ENCODE data around the gene SLC25A51.
"Not testable (repeated sequence)": the region's sequence is repeated elsewhere in the genome, so short reads cannot be mapped to it uniquely, and the experiment has no call there.

SLC25A51 gene

DNA sequence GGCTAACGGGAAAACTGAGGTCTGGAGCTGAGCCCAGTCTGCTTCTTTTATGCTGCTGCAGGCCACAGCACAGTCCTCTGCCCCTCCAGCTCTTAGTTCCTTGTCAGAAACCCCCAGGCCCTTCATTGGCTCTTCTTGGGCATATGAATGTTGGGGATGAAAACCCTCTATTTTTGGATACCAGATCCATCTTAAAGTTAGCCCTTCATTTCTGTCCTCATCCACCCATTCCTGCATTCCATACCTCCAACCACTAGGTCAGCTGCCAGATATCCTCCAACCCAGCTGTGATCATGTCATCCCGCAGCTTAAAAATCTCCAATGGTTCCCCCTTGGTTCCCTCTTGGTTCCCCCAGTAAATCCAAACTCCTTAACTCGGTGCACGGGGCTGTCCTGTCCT lies 1.8 kb upstream of the SLC25A51 start:
- Mint-ChIP-seq H3K4me1 (peaks cover 16% of the 10 kb centered on the region), H3K4me3 (no peak overlapping the region), H3K36me3 (peaks cover 2% of the 10 kb centered on the region), H3K27me3 (no peaks in the 10 kb centered on the region), H3K27ac (no peak overlapping the region), H3K9me3 (no peaks in the 10 kb centered on the region)
- ATAC-seq = no peak

DNA sequence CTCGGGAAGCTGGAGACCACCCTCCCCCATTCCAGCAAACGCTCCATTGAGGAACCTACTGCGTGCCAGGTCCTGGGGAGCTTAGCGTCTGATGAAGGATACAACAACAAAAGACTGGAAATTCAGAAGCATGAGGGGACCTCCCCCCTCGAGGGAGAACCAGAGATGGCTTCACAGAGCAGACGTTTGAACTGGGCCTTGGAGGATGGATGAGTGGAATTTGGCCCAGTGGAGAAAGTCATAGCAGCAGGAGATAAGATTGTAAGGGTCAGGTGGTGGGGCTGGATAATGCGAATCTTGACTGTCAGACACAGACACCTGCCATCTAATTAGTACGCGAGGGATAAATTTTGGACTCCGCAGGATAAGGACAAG lies 1.2 kb upstream of the SLC25A51 start:
- Mint-ChIP-seq H3K27ac (peak overlapping the region; percentile 95), H3K4me1 (peaks cover 16% of the 10 kb centered on the region), H3K4me3 (no peak overlapping the region), H3K36me3 (peaks cover 5% of the 10 kb centered on the region), H3K9me3 (no peaks in the 10 kb centered on the region), H3K27me3 (no peaks in the 10 kb centered on the region)
- no peak for ATAC-seq

DNA sequence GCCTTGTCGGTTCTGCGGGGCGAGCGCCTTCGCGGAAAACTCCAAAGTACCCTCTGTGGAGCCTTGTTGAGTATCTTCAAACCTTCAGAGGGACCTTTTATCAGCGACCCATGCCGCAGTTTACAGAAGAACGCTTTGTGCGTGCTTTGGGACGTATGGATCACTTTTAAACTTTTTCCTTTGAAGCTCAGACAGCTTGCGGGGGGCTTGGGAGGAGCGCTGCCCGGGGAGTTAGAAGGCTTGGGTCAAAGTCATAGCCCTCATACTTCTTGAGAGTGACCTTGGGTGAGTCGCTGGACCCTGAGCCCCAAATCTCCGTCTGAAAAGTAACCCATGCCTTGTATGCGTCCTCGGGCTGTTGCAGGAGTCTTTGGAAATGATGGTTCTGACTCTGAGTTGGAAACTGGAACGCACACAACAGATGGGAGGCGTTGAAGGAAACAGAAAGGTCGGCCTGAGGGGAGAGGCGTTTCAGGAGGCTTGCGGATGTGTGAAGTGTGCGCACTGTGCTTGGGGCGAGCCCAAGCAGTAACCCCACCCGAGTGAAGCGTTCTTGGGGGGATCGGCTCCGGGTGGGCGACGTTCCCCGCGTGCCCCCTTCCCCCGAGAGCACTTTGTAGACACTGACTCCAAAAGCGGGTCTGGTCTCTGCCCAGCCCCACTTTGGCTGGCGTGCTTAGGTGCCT lies 661 bp upstream of the SLC25A51 start:
- H3K27ac Mint-ChIP-seq = peak overlapping the region; percentile 95
- H3K4me3 Mint-ChIP-seq = peak overlapping the region; percentile 97
- no peak for ATAC-seq
- no peaks in the 10 kb centered on the region for H3K27me3 Mint-ChIP-seq
- H3K4me1 Mint-ChIP-seq = peaks cover 16% of the 10 kb centered on the region
- H3K9me3 Mint-ChIP-seq = no peaks in the 10 kb centered on the region
- H3K36me3 Mint-ChIP-seq = peaks cover 5% of the 10 kb centered on the region

DNA sequence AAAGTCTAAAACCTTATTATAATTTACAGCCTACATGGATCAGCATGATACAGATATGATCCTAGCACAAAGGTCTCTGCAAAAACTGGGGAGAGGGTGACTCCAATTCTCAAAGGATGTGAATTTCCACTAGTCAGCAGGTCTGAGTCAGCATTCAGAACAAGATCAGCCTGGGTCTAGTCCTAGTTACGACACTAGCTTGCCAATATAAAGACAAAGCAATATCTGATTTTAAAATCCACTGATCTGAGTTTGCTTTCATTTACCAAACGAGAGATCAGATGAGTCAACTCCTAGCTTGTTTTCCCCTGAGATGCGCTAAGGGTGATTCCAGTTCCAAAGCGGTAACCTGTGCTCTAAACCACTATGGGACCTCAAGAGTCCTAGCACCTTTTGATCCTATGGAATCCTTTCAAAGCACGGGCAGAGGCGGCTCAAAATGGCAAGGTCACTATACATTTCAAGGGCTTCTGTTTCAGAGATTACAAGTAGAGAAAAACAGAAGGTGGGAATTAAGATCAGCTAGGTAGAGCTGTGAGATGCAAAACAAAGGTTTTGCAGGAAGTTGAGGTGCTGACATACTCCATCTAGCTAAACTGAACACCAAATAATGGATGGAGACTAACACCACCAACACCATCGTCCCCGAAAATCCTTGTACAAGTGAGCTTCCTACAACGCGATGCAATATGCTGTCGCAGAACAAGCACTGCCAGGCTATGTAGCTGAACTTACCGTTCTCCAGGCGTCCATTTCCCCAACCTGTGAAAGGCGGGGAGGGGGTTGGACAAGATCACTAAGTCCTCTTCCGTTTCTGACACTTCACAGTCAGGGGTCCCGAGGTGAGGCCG lies 906 bp downstream of the SLC25A51 start:
- no peaks in the 10 kb centered on the region for H3K9me3 Mint-ChIP-seq
- ATAC-seq = peak; percentile 3

DNA sequence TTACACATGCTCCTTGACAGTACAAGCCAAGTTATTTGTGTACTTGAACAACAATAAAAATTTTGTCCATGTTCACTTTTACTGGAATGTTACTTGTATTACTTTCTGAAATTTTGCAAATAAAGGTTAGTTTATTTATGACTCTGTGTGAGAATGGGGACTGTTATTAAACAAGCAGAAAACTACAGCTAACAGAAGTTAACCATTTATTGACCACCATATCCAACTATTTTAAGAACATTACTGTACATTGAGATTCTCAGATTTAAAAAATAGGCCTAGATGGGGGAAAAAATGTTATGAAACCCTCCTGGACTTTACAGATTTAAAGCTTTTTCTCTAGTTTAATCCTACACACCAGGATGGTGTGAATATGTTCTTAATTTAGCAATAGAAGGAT lies 1.8 kb downstream of the SLC25A51 start:
- ATAC-seq = no peak
- H3K27me3 Mint-ChIP-seq = no peaks in the 10 kb centered on the region
- H3K36me3 Mint-ChIP-seq = peaks cover 16% of the 10 kb centered on the region
- peaks cover 21% of the 10 kb centered on the region for H3K4me1 Mint-ChIP-seq
- no peak overlapping the region for H3K27ac Mint-ChIP-seq
- no peak overlapping the region for H3K4me3 Mint-ChIP-seq
- H3K9me3 Mint-ChIP-seq = no peaks in the 10 kb centered on the region

More for the DNA sequence above, 906 bp downstream of the SLC25A51 start:
- Mint-ChIP-seq H3K4me3 (peak overlapping the region; percentile 97), H3K27ac (peak overlapping the region; percentile 95), H3K4me1 (peaks cover 16% of the 10 kb centered on the region), H3K27me3 (no peaks in the 10 kb centered on the region), H3K36me3 (peaks cover 11% of the 10 kb centered on the region)

DNA sequence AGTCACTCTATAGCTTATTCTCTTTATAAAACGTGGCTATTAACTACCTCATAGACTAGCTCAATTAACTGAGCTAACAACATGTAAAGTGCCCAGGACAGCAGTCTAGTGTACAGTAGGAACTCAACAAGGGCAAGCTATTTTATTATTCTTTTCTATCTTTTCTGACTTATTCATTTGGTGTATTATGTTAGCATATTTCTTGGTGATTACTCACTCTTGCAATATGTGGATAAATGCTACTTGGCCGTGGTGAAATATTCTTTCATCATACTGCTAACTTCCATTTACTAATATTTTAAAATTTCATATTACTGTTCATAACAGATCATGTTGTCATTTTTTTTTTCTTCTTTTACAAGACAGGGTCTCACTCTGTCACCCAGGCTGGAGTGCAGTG lies 4.9 kb downstream of the SLC25A51 start:
- ATAC-seq = no peak

DNA sequence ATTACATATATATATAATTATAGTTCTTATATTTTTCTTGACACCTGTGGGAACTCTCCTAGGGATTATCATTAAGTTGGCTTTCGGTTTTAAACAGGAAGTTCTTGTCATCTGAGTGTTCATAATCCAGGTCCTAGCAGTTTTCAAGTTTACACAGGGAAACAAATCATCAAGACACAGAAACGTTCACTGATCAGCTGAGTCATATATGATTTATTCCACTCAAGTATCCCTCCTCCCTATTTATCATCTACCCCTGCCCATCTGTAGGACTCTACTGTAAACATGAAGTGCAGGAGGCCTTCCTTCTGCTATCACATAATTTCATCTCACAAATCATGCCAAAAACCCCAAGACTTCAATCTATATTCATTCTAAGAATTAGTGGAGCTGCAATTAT lies 6.3 kb downstream of the SLC25A51 start:
- ATAC-seq = no peak
- Mint-ChIP-seq H3K4me3 (no peak overlapping the region), H3K27me3 (no peaks in the 10 kb centered on the region), H3K9me3 (no peaks in the 10 kb centered on the region), H3K27ac (no peak overlapping the region), H3K4me1 (peaks cover 6% of the 10 kb centered on the region), H3K36me3 (peaks cover 46% of the 10 kb centered on the region)

More for the DNA sequence above, 4.9 kb downstream of the SLC25A51 start:
- H3K27ac Mint-ChIP-seq = no peak overlapping the region
- H3K27me3 Mint-ChIP-seq = no peaks in the 10 kb centered on the region
- H3K4me1 Mint-ChIP-seq = peaks cover 12% of the 10 kb centered on the region
- H3K36me3 Mint-ChIP-seq = peaks cover 32% of the 10 kb centered on the region
- H3K9me3 Mint-ChIP-seq = no peaks in the 10 kb centered on the region
- no peak overlapping the region for H3K4me3 Mint-ChIP-seq

DNA sequence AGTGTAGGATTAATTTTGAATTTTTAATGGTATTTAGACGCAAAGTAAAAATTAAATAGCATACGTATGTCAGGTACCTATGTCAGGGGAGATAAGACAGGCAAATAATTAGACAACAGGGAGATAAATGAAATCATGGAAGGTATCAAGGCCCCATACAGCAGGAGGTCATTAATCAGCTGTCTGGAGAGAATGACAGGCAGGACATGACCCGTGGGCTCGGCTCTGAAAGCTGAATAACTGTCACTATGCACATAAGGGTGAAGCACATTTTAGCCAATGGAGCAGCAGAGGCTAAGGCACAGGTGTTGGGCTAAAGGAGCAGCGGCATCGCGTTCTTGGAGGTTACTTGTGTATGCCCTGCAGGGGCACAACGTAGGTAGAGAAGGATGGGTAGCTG lies 11.9 kb downstream of the SLC25A51 start:
- peaks cover 73% of the 10 kb centered on the region for H3K36me3 Mint-ChIP-seq
- no peaks in the 10 kb centered on the region for H3K9me3 Mint-ChIP-seq
- no peaks in the 10 kb centered on the region for H3K27me3 Mint-ChIP-seq
- no peak overlapping the region for H3K4me3 Mint-ChIP-seq
- no peak overlapping the region for H3K27ac Mint-ChIP-seq
- no peak for ATAC-seq
- H3K4me1 Mint-ChIP-seq = no peaks in the 10 kb centered on the region

DNA sequence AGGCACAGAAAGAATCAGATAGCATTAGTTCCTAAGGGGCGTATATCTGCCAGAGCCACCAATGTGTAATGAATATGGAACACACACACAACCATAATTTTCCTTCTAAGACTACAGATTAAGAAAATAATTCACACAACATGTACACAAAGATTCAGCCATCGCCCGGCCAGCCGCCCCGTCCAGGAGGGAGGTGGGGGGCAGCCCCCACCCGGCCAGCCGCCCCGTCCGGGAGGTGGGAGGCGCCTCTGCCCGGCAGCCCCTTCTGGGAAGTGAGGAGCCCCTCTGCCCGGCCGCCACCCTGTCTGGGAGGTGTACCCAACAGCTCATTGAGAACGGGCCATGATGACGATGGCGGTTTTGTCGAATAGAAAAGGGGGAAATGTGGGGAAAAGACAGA lies 12.9 kb downstream of the SLC25A51 start:
- not testable (repeated sequence) for ATAC-seq, H3K27ac Mint-ChIP-seq, H3K9me3 Mint-ChIP-seq, H3K27me3 Mint-ChIP-seq, H3K4me1 Mint-ChIP-seq, H3K4me3 Mint-ChIP-seq
- H3K36me3 Mint-ChIP-seq = peaks cover 75% of the 10 kb centered on the region

DNA sequence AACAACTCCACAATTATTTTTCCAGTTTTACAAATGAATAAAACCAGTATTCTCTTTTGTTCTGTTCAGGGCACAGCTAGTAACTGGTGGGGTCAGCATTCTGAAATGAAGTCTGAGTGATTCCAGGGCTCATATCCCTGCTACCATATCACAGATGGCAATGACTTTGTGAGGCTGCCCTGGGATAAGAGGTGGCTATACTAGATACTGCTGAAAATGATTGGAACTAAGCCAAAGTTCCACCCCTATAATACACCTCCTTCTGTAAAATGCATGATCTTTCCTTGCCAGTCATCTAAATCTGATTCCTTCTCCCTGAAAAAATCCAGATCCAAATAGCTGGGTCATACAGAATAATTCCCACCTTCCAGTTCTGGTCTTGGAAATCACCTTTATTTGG lies 14.4 kb downstream of the SLC25A51 start:
- H3K27me3 Mint-ChIP-seq = no peaks in the 10 kb centered on the region
- no peaks in the 10 kb centered on the region for H3K4me1 Mint-ChIP-seq
- no peaks in the 10 kb centered on the region for H3K9me3 Mint-ChIP-seq
- no peak overlapping the region for H3K27ac Mint-ChIP-seq
- H3K36me3 Mint-ChIP-seq = peaks cover 67% of the 10 kb centered on the region
- H3K4me3 Mint-ChIP-seq = no peak overlapping the region
- no peak for ATAC-seq

DNA sequence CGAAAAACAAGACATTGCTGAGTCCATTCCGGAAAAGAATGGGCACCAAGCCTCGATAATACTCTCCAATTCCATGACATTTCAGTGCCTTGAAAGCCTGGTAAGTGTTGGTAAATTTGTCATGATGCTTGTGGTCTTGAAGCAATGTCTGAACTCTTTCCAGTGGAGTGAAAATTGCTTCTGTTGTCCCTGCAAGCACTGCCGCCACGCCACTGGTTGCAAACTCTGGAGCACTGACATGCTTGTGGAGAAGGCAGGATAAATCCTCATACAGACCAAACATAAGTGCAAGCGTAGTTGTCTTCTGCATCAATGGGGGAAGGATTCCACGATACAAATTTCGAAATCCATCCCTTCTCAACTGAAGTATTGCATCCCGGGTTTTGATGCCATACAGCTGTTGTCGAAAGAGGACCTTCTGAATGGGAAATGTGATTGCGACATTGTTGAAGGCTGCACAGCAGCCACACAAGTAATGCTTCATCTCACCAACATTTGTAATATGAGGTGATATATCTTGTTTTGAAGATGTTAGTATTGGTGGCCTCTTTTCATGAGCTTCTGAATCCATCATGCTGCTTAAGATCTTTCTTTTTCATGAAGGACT lies 15.8 kb downstream of the SLC25A51 start:
- not testable (repeated sequence) for H3K9me3 Mint-ChIP-seq, H3K4me1 Mint-ChIP-seq, ATAC-seq, H3K27me3 Mint-ChIP-seq, H3K4me3 Mint-ChIP-seq, H3K27ac Mint-ChIP-seq
- peaks cover 56% of the 10 kb centered on the region for H3K36me3 Mint-ChIP-seq

DNA sequence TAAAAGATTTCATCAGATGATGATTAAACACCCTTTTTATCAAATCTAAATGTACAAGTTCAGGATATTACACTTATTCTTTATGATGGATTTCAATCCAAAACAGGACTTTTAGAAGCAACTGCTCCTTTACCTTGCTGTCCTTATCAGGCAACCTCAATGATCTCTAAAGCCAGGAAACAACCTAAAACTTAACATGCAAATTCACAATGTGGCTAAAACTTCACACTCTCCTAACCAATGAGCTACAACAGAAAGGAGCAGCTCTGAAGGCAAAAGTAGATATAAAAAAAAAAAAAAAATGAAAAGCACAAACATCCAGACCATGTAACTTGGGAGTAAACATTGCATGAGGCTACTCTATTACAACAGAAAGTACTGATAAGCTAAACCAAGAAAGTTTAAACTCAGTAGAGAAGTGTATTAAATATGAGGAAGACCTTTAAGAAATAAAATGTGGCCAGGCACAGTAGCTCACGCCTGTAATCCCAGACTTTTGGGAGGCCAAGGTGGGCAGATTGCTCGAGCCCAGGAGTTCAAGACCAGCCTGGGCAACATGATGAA lies 22.9 kb downstream of the SLC25A51 start:
- H3K36me3 Mint-ChIP-seq = peaks cover 40% of the 10 kb centered on the region
- no peaks in the 10 kb centered on the region for H3K9me3 Mint-ChIP-seq
- H3K4me1 Mint-ChIP-seq = no peaks in the 10 kb centered on the region
- ATAC-seq = no peak
- H3K27ac Mint-ChIP-seq = no peak overlapping the region
- no peak overlapping the region for H3K4me3 Mint-ChIP-seq
- no peaks in the 10 kb centered on the region for H3K27me3 Mint-ChIP-seq

DNA sequence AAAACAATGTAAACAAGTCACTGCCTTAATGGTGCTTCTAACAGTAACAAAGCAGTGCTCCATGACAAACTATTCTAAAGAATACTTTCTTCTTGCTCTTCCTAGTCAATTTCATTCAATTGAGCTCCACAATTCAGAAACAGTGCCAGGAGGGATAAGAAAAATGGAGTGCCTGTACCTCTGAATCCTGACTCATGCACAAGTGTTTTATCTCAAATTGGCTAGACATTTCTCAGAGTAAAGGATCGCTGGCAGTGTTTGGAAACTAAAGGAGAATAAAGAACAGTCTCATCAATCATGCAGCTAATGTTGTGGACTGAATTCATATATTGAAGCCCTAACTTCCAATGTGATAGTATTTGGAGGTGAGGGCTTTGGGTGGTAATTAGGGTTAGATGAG lies 27.6 kb downstream of the SLC25A51 start:
- Mint-ChIP-seq H3K4me1 (no peaks in the 10 kb centered on the region), H3K4me3 (no peak overlapping the region)

DNA sequence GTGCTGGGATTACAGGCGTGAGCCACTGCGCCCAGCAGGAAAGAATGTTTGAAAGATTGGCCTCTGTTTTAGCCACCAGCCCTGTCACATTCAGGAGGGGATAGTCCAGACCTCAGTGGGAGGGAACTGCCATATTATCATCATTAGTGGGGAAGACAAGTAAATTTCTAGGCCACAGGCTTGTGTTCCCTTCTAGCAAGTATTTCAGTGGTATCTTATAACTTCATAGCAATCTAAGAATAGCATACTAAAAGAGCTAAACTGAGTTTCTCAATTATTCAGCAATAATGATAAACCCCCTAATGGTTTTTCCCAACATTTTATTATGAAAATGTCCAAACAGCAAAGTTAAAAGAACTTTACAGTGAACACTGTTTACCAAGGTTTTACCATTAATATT lies 30.0 kb downstream of the SLC25A51 start:
- no peaks in the 10 kb centered on the region for H3K4me1 Mint-ChIP-seq
- no peak overlapping the region for H3K4me3 Mint-ChIP-seq
- H3K27ac Mint-ChIP-seq = no peak overlapping the region
- no peaks in the 10 kb centered on the region for H3K9me3 Mint-ChIP-seq
- H3K27me3 Mint-ChIP-seq = no peaks in the 10 kb centered on the region
- H3K36me3 Mint-ChIP-seq = peaks cover 22% of the 10 kb centered on the region
- ATAC-seq = no peak

More for the DNA sequence above, 27.6 kb downstream of the SLC25A51 start:
- H3K9me3 Mint-ChIP-seq = no peaks in the 10 kb centered on the region
- peaks cover 33% of the 10 kb centered on the region for H3K36me3 Mint-ChIP-seq
- H3K27me3 Mint-ChIP-seq = no peaks in the 10 kb centered on the region
- no peak overlapping the region for H3K27ac Mint-ChIP-seq
- ATAC-seq = no peak

DNA sequence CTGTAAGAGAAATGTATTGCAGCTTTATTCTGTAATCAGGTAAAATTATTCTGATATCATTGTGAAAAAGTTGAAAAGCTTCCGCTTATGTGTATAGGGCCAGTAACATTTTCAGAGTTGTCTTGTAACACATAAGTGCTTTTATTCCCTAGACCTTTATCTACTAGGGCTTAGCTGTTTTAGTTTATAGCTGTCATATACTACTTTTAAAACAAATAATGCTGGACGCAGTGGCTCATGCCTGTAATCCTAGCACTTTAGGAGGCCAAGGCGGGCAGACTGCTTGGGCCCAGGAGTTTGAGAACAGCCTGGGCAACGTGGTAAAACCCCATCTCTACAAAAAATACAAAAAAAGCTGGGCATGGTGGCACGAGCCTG lies 33.1 kb downstream of the SLC25A51 start:
- H3K4me3 Mint-ChIP-seq = no peak overlapping the region
- no peak for ATAC-seq
- H3K27ac Mint-ChIP-seq = no peak overlapping the region
- H3K4me1 Mint-ChIP-seq = no peaks in the 10 kb centered on the region
- H3K36me3 Mint-ChIP-seq = peaks cover 8% of the 10 kb centered on the region
- H3K27me3 Mint-ChIP-seq = no peaks in the 10 kb centered on the region
- H3K9me3 Mint-ChIP-seq = no peaks in the 10 kb centered on the region

Data from stimulated activated memory B cell treated with anti-CD40 and anti-IgM and Interleukin-4, amounts not matched to agents 10 μg/mL and 1 μg/mL and 100 μg/mL, for 72 hours (primary cell).